OCI-LY7 (cell line): ENCODE measurements around the gene ZNF831. TPM values are rescaled to one million over a fixed set of nuclear protein-coding genes. Genes with fewer than 3 reads are reported as not detected.

Experiments used
- BruUV-seq: library from RNA; stranded (reverse); fragments of 400-500 nt; replicated peaks from 2 replicates; lab custom pipeline; 2021; lab: Mats Ljungman, UMichigan
- CTCF ChIA-PET: fragments of 300-600 bp; sonication (Branson Sonifier 250); formaldehyde crosslinking; loops from one replicate; lab custom pipeline; 2022; ENCODE audit warnings: antibody characterized with exemption; ENCODE audit not compliant: unreplicated experiment; lab: Charles Lee
- POLR2A ChIA-PET: fragments of 300-600 bp; sonication (Branson Sonifier 250); formaldehyde crosslinking; loops from one replicate; lab custom pipeline; 2022; ENCODE audit warnings: antibody characterized with exemption; lab: Charles Lee
- DNase-seq: peaks from one replicate; pipeline ENCODE4 v3.0.0-alpha.2; 2015; ENCODE audit warnings: low spot score
- H2AFZ ChIP-seq: fragments of 200-600 bp; sonication (generic), shearing (Covaris generic); 2 replicates; pipeline ENCODE4 v1.6.1; 2014; ENCODE audit warnings: mild to moderate bottlenecking, antibody characterized with exemption, low read length, moderate library complexity
- H3K27ac ChIP-seq: fragments of 200-600 bp; sonication (generic); 2 replicates; pipeline ENCODE4 v1.5.1; 2014; ENCODE audit warnings: mixed run types, low read depth, mild to moderate bottlenecking, moderate library complexity, low read length, inconsistent platforms; ENCODE audit not compliant: poor library complexity, severe bottlenecking
- H3K36me3 ChIP-seq: fragments of 200-600 bp; sonication (generic); 2 replicates; pipeline ENCODE4 v1.6.1; 2014; ENCODE audit warnings: mild to moderate bottlenecking, antibody characterized with exemption, low read length, moderate library complexity, mixed read lengths; ENCODE audit not compliant: insufficient read depth
- H3K4me1 ChIP-seq: fragments of 200-600 bp; sonication (generic); 2 replicates; pipeline ENCODE4 v1.5.1; 2014; ENCODE audit warnings: mild to moderate bottlenecking, low read length; ENCODE audit not compliant: insufficient read depth, poor library complexity, severe bottlenecking
- H3K4me2 ChIP-seq: fragments of 200-600 bp; sonication (generic); 2 replicates; pipeline ENCODE4 v1.6.1; 2014; ENCODE audit warnings: mild to moderate bottlenecking, low read length
- H3K4me3 ChIP-seq: fragments of 200-600 bp; sonication (generic); 2 replicates; pipeline ENCODE4 v1.5.1; 2014; ENCODE audit warnings: mild to moderate bottlenecking, low read depth, low read length; ENCODE audit not compliant: poor library complexity, severe bottlenecking
- H3K79me2 ChIP-seq: fragments of 200-600 bp; sonication (generic); 2 replicates; pipeline ENCODE4 v1.6.1; 2016; ENCODE audit warnings: low read depth, mild to moderate bottlenecking, low read length, moderate library complexity, mixed read lengths; ENCODE audit not compliant: insufficient read depth
- H3K9me2 ChIP-seq: fragments of 200-600 bp; sonication (generic); 2 replicates; pipeline ENCODE4 v1.6.1; 2016; ENCODE audit warnings: mild to moderate bottlenecking, low read length, mixed read lengths; ENCODE audit not compliant: insufficient read depth
- H3K9me3 ChIP-seq: fragments of 200-600 bp; sonication (generic); 2 replicates; pipeline ENCODE4 v1.6.1; 2014; ENCODE audit warnings: mild to moderate bottlenecking, mixed run types, low read length, mixed read lengths
- H4K20me1 ChIP-seq: fragments of 200-600 bp; sonication (generic); 2 replicates; pipeline ENCODE4 v1.6.1; 2014; ENCODE audit warnings: mild to moderate bottlenecking, antibody characterized with exemption, low read length, moderate library complexity, mixed read lengths; ENCODE audit not compliant: insufficient read depth
- CTCF ChIP-seq: fragments of 200-600 bp; sonication (generic); conservative IDR thresholded peaks from 2 replicates; pipeline ENCODE4 v1.5.1; 2014; ENCODE audit warnings: mild to moderate bottlenecking, antibody characterized with exemption, low read length, moderate library complexity, mixed read lengths
- EZH2phosphoT487 ChIP-seq: fragments of 200-600 bp; sonication (generic); IDR thresholded peaks from 2 replicates; pipeline ENCODE4 v1.6.1; 2018; ENCODE audit warnings: low read depth, borderline replicate concordance, mild to moderate bottlenecking, mixed run types, antibody characterized with exemption, low read length, moderate library complexity, mixed read lengths
- intact Hi-C: fragments of 100-400 bp; cut with micrococcal nuclease; formaldehyde crosslinking; loops from one replicate; pipeline ENCODE4 v1.10.0; 2022; ENCODE audit not compliant: unreplicated experiment
- total RNA-seq, 2 experiments: library from RNA; depleted of rRNA in 1 of 2; stranded (reverse); fragments of >200 nt in 1 of 2; shearing (Covaris generic) in 1 of 2; gene quantifications; 2 replicates each; pipeline ENCODE4 v1.2.3, GENCODE V29; 2014 to 2022

Gene ZNF831
- total RNA-seq, 2 experiments from 2014 or later: 5.9 to 6.3 TPM

- peak overlapping the region; percentile 34 for H3K4me2 ChIP-seq
- peaks cover 9% of the 10 kb centered on the region; the same call in 1 of the 2 replicates for H3K79me2 ChIP-seq
- intact Hi-C loops: loop anchor here (10.0 kb wide), 2 partner anchors 155 to 1765 kb away; partner anchors contain the start of genes CTSZ and RBM38
- H3K4me1 ChIP-seq: peaks cover 44% of the 10 kb centered on the region
- H2AFZ ChIP-seq: peak overlapping the region; percentile 91; the same call in 1 of the 2 replicates
- H3K27ac ChIP-seq: no peak overlapping the region
- ChIA-PET CTCF (no interaction called here), POLR2A (interaction anchor here (0.8 kb wide), 1 partner anchor 125 kb away, joined by 3 read pairs; no protein-coding TSS in a partner anchor)
- no peak overlapping the region for H3K4me3 ChIP-seq
- DNase-seq: peak; percentile 22
- H3K9me3 ChIP-seq: peaks cover 5% of the 10 kb centered on the region; the same call in 1 of the 2 replicates
- no peaks in the 10 kb centered on the region for H3K36me3 ChIP-seq
- H3K9me2 ChIP-seq: no peaks in the 10 kb centered on the region
- TF ChIP-seq CTCF: no peak
- TF ChIP-seq EZH2phosphoT487: no peak
- BruUV-seq: no TSS peak
- H4K20me1 ChIP-seq: no peaks in the 10 kb centered on the region
Observed at GRCh38 chr20:59159493-59160376, 3.9 kb upstream of the ZNF831 start.

- ChIA-PET POLR2A (no interaction called here), CTCF (no interaction called here)
- BruUV-seq: no TSS peak
- Histone ChIP-seq H2AFZ (peak overlapping the region; percentile 91; the same call in 1 of the 2 replicates), H3K4me1 (peaks cover 52% of the 10 kb centered on the region), H3K79me2 (peaks cover 15% of the 10 kb centered on the region; the same call in 1 of the 2 replicates), H3K4me2 (peak overlapping the region; percentile 34), H3K9me2 (no peaks in the 10 kb centered on the region), H3K4me3 (no peak overlapping the region), H3K9me3 (peaks cover 5% of the 10 kb centered on the region; the same call in 1 of the 2 replicates), H3K36me3 (no peaks in the 10 kb centered on the region), H3K27ac (no peak overlapping the region), H4K20me1 (no peaks in the 10 kb centered on the region)
- intact Hi-C loops: loop anchor here (10.0 kb wide), 2 partner anchors 156 to 1766 kb away; partner anchors contain the start of genes CTSZ and RBM38
- peak; percentile 41 for DNase-seq
- TF ChIP-seq EZH2phosphoT487: no peak
- TF ChIP-seq CTCF: no peak
Observed at GRCh38 chr20:59160389-59161115, 3.1 kb upstream of the ZNF831 start.
